Measurements from ENCODE around the gene MAGEA8. TPM values are rescaled to one million over a fixed set of nuclear protein-coding genes. Genes with fewer than 3 reads are reported as not detected.
"Not testable (repeated sequence)": the region's sequence is repeated elsewhere in the genome, so short reads cannot be mapped to it uniquely, and the experiment has no call there.

MAGEA8 gene
- total RNA-seq, 3 donors from 2014 or later: not detected

GRCh38 chrX:149933547-149933946 is 52.6 kb downstream of the MAGEA8 start:
- H3K27me3 ChIP-seq; DNase-seq (ENCODE audit: low spot score in 2 of 2); H3K9me3 ChIP-seq; H3K36me3 ChIP-seq; H3K4me1 ChIP-seq; H3K4me3 ChIP-seq; intact Hi-C loops (cut with DNase I; ENCODE audit: low total_unique reads): not testable (repeated sequence)
- peak overlapping the region in 1 of 2 donors; percentile 25 for H3K27ac ChIP-seq

Other genes with a start within 250 kb of the MAGEA8 start
- 10 to 100 TPM; 15.7 to 24.5 (median 16.1) TPM for gene TMEM185A, start 249.4 kb upstream of the MAGEA8 start, total RNA-seq
- not detected for gene MAGEA11, start 169.1 kb upstream of the MAGEA8 start, total RNA-seq
- 1 to 10 TPM in 2 of 3 donors, under 1 TPM in 1; 0.32 to 2.0 (median 1.3) TPM for gene HSFX1, start 107.1 kb upstream of the MAGEA8 start, total RNA-seq
- gene MAGEA9, start 99.3 kb upstream of the MAGEA8 start, total RNA-seq: not detected
- gene HSFX4, start 48.4 kb downstream of the MAGEA8 start, total RNA-seq: not detected
- 10 to 100 TPM; 21.6 to 34.7 (median 32.2) TPM for gene EOLA2, start 57.3 kb downstream of the MAGEA8 start, total RNA-seq

Data from breast epithelium (tissue), 4 donors.